Endodermal cell (in vitro differentiated cells): Measurements from ENCODE around the gene KCNIP3. TPM values are rescaled to one million over a fixed set of nuclear protein-coding genes. Genes with fewer than 3 reads are reported as not detected.

Experiments used
- DNase-seq: peaks from one replicate; pipeline ENCODE4 v3.0.0-alpha.2; 2017
- H3K27ac ChIP-seq: 2 replicates; pipeline ENCODE4 v1.5.1; 2013; ENCODE audit warnings: mild to moderate bottlenecking, low read depth, low read length, moderate library complexity
- H3K27me3 ChIP-seq: 2 replicates; pipeline ENCODE4 v1.6.1; 2013; ENCODE audit warnings: mild to moderate bottlenecking, low read length, moderate library complexity; ENCODE audit not compliant: insufficient read depth, control insufficient read depth, poor library complexity, severe bottlenecking
- H3K36me3 ChIP-seq: 2 replicates; pipeline ENCODE4 v1.7.0; 2013; ENCODE audit warnings: mild to moderate bottlenecking, low read length, moderate library complexity; ENCODE audit not compliant: control insufficient read depth, insufficient read depth
- H3K4me1 ChIP-seq: one replicate; pipeline ENCODE4 v1.7.0; 2013; ENCODE audit warnings: low read length; ENCODE audit not compliant: control insufficient read depth, insufficient read depth
- H3K4me3 ChIP-seq: 2 replicates; pipeline ENCODE4 v1.5.1; 2013; ENCODE audit warnings: mild to moderate bottlenecking, low read length, moderate library complexity
- H3K9ac ChIP-seq: 2 replicates; pipeline ENCODE4 v1.6.1; 2013; ENCODE audit warnings: mild to moderate bottlenecking, low read length, moderate library complexity; ENCODE audit not compliant: poor library complexity, severe bottlenecking; ENCODE audit errors: extremely low read depth
- H3K9me3 ChIP-seq: 2 replicates; pipeline ENCODE4 v1.6.1; 2013; ENCODE audit warnings: mild to moderate bottlenecking, low read length, moderate library complexity; ENCODE audit not compliant: control insufficient read depth
- H3K27ac Mint-ChIP-seq: 2 replicates; pipeline ENCODE4 v1.8.0; 2020; ENCODE audit warnings: mixed read lengths
- H3K27me3 Mint-ChIP-seq: 2 replicates; pipeline ENCODE4 v1.8.0; 2021; ENCODE audit warnings: mild to moderate bottlenecking, mixed read lengths; ENCODE audit not compliant: insufficient read depth
- H3K36me3 Mint-ChIP-seq: 2 replicates; pipeline ENCODE4 v1.8.0; 2020; ENCODE audit warnings: low read depth, mixed read lengths
- H3K4me1 Mint-ChIP-seq: 2 replicates; pipeline ENCODE4 v1.8.0; 2020; ENCODE audit warnings: mixed read lengths
- H3K4me3 Mint-ChIP-seq: 2 replicates; pipeline ENCODE4 v1.8.0; 2020; ENCODE audit warnings: mild to moderate bottlenecking, moderate library complexity, mixed read lengths
- H3K9me3 Mint-ChIP-seq: 2 replicates; pipeline ENCODE4 v1.8.0; 2020; ENCODE audit warnings: mild to moderate bottlenecking, mixed read lengths
- WGBS, 2 experiments: methylation state at CpG; one replicate each; pipeline versions ENCODE4 v1.1.5 to v1.1.7; 2013; ENCODE audit warnings: missing lambda C conversion rate in 2 of 2, mixed read lengths in 1 of 2; ENCODE audit not compliant: insufficient coverage in 1 of 2, insufficient read length in 1 of 2; 5-methylcytosine and 5-hydroxymethylcytosine counted together
- total RNA-seq, 2 donors: library from RNA; stranded (reverse); fragmentation: NEBNext Ultra II Directional in 1 of 2; extraction: Animal tissue kit (Norgen Biotek cat#: 25700) in 1 of 2; gene quantifications; 2 replicates in 1 of 2; 3 replicates in 1 of 2; pipeline ENCODE4 v1.2.1, GENCODE V29; 2021
- TF ChIP-seq, protein P1 (sequence below): fragments of 200-600 bp; sonication (generic); conservative IDR thresholded peaks from 2 replicates; pipeline ENCODE4 v1.5.0; 2021; ENCODE audit warnings: antibody characterized with exemption, mild to moderate bottlenecking

The KCNIP3 gene
- total RNA-seq, 2 donors from 2014 or later = 0.26 to 1.3 TPM

DNA sequence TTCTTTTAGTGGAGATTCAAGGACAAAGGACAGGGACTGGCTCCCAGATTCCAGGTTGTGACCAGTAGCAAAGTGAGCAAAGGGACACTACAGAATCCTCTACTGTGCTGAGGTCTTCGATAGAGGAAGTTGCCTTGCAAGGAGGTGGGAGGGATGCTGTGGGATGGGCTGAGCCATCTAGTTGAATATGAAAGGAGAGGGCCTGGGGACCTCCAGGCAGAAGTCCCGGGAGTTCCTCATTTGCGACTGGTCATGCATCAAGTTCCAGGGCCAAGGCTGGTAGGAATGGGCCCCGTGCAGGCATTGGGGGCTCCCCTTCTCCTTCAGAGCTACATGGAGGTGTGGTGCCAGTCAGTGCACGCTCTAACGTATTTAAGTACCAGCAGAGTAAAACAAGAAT, 35.5 kb upstream of the KCNIP3 start:
- Histone ChIP-seq H3K9ac (no peak overlapping the region), H3K4me1 (no peaks in the 10 kb centered on the region), H3K4me3 (no peak overlapping the region), H3K36me3 (no peaks in the 10 kb centered on the region), H3K27me3 (no peaks in the 10 kb centered on the region), H3K27ac (no peak overlapping the region), H3K9me3 (peaks cover 13% of the 10 kb centered on the region)
- Mint-ChIP-seq H3K9me3 (peaks cover 21% of the 10 kb centered on the region), H3K4me1 (no peaks in the 10 kb centered on the region), H3K27me3 (no peaks in the 10 kb centered on the region), H3K36me3 (peaks cover 2% of the 10 kb centered on the region), H3K4me3 (no peak overlapping the region), H3K27ac (no peak overlapping the region)
- 72 to 74% methylated on average over 3 to 6 of the region's 6 CpGs for WGBS, 2 experiments
- TF ChIP-seq, protein P1, sequence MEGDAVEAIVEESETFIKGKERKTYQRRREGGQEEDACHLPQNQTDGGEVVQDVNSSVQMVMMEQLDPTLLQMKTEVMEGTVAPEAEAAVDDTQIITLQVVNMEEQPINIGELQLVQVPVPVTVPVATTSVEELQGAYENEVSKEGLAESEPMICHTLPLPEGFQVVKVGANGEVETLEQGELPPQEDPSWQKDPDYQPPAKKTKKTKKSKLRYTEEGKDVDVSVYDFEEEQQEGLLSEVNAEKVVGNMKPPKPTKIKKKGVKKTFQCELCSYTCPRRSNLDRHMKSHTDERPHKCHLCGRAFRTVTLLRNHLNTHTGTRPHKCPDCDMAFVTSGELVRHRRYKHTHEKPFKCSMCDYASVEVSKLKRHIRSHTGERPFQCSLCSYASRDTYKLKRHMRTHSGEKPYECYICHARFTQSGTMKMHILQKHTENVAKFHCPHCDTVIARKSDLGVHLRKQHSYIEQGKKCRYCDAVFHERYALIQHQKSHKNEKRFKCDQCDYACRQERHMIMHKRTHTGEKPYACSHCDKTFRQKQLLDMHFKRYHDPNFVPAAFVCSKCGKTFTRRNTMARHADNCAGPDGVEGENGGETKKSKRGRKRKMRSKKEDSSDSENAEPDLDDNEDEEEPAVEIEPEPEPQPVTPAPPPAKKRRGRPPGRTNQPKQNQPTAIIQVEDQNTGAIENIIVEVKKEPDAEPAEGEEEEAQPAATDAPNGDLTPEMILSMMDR = no peak
- no peak for DNase-seq

DNA sequence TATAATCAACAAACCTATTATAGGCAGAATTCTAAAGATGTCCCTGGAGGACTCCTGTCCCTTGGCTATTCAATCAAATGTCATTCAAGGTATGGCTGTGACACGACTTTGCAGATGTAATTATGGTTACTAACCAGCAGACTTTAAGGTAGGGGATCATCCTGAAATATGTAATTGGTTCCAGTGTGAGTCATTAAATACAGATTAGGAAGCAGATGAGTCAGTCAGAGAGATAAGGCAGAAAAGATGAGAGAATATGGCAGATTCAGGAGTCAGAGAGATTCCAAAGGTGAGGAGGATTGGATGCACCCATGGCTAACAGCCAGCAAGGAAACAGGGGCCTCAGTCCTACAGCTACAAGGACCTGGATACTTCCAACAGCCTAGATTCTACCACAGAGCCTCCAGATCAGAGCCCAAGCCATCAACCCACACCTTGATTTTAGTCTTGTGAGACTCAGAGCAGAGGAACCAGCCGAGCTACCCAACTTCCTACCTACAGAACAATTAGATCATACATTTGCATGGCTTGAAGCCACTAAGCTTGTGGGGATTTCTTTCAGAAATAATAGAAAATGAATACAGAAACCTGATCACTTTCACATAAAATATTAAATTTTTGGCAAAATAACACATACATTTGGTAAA, 34.1 kb upstream of the KCNIP3 start:
- H3K27ac ChIP-seq = no peak overlapping the region
- Mint-ChIP-seq H3K9me3 (peaks cover 7% of the 10 kb centered on the region), H3K4me3 (no peak overlapping the region), H3K4me1 (no peaks in the 10 kb centered on the region), H3K27me3 (no peaks in the 10 kb centered on the region), H3K27ac (no peak overlapping the region), H3K36me3 (peaks cover 2% of the 10 kb centered on the region)
- TF ChIP-seq, protein P1 = no peak
- H3K4me1 ChIP-seq = no peaks in the 10 kb centered on the region
- no peak overlapping the region for H3K9ac ChIP-seq
- no peak for DNase-seq
- H3K9me3 ChIP-seq = peaks cover 11% of the 10 kb centered on the region
- no peaks in the 10 kb centered on the region for H3K36me3 ChIP-seq
- 60 to 79% methylated on average over 1 to 2 of the region's 2 CpGs for WGBS, 2 experiments
- H3K4me3 ChIP-seq = no peak overlapping the region
- H3K27me3 ChIP-seq = no peaks in the 10 kb centered on the region

DNA sequence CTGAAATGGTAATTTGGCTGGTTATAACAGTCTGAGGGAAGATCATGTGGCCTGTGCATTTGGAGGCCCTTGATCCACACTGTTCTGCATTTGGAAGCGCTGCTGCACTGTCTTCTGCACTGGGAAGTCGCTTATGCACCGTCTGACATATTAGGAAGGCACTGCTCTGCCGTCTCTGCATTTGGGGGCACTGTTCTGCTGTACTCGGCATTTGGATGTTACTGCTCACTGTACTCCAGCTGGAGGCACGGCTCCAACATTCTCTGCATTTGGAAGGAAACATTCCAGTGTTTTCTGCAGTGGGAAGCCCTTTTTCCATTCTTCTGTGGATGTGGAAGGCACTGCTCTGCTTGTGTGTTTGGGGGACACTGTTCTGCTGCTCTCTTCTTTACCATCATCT, 32.5 kb upstream of the KCNIP3 start:
- Mint-ChIP-seq H3K9me3 (no peaks in the 10 kb centered on the region), H3K4me1 (no peaks in the 10 kb centered on the region), H3K27ac (no peak overlapping the region), H3K27me3 (no peaks in the 10 kb centered on the region), H3K36me3 (no peaks in the 10 kb centered on the region), H3K4me3 (no peak overlapping the region)
- no peak overlapping the region for H3K9ac ChIP-seq
- H3K9me3 ChIP-seq = no peaks in the 10 kb centered on the region
- H3K36me3 ChIP-seq = no peaks in the 10 kb centered on the region
- H3K4me1 ChIP-seq = no peaks in the 10 kb centered on the region
- 75 to 77% methylated on average over 6 of the region's 6 CpGs for WGBS, 2 experiments
- H3K4me3 ChIP-seq = no peak overlapping the region
- TF ChIP-seq, protein P1 = no peak
- no peaks in the 10 kb centered on the region for H3K27me3 ChIP-seq
- no peak overlapping the region for H3K27ac ChIP-seq
- no peak for DNase-seq
